SK-N-SH (cell line): ENCODE measurements around the gene CYP11A1.

Experiments used
- CHD2 ChIP-seq: fragments of 150-350 bp; IDR thresholded peaks from 2 replicates; pipeline ENCODE4 v1.6.1; 2018; ENCODE audit warnings: low read length; ENCODE audit not compliant: partially characterized antibody
- CTCF ChIP-seq: fragments of 200-600 bp; sonication (generic); IDR thresholded peaks from 2 replicates; pipeline ENCODE4 v1.6.1; 2017; ENCODE audit warnings: antibody characterized with exemption, mild to moderate bottlenecking, moderate library complexity
- POLR2AphosphoS5 ChIP-seq: IDR thresholded peaks from 2 replicates; pipeline ENCODE4 v1.6.1; 2012; ENCODE audit warnings: low read depth, low read length
- RAD21 ChIP-seq: IDR thresholded peaks from 2 replicates; pipeline ENCODE4 v1.6.1; 2012; ENCODE audit warnings: mild to moderate bottlenecking, low read length
- SIN3A ChIP-seq: IDR thresholded peaks from 2 replicates; pipeline ENCODE4 v1.6.1; 2012; ENCODE audit warnings: low read depth, mild to moderate bottlenecking, low read length, moderate library complexity, borderline replicate concordance
- SMC3 ChIP-seq: IDR thresholded peaks from 2 replicates; pipeline ENCODE4 v1.6.1; 2012; ENCODE audit warnings: low read depth, low read length, improper control_type of control experiment
- TAF1 ChIP-seq: IDR thresholded peaks from 2 replicates; pipeline ENCODE4 v1.6.1; 2012; ENCODE audit warnings: low read depth, mild to moderate bottlenecking, low read length, moderate library complexity, borderline replicate concordance

DNA sequence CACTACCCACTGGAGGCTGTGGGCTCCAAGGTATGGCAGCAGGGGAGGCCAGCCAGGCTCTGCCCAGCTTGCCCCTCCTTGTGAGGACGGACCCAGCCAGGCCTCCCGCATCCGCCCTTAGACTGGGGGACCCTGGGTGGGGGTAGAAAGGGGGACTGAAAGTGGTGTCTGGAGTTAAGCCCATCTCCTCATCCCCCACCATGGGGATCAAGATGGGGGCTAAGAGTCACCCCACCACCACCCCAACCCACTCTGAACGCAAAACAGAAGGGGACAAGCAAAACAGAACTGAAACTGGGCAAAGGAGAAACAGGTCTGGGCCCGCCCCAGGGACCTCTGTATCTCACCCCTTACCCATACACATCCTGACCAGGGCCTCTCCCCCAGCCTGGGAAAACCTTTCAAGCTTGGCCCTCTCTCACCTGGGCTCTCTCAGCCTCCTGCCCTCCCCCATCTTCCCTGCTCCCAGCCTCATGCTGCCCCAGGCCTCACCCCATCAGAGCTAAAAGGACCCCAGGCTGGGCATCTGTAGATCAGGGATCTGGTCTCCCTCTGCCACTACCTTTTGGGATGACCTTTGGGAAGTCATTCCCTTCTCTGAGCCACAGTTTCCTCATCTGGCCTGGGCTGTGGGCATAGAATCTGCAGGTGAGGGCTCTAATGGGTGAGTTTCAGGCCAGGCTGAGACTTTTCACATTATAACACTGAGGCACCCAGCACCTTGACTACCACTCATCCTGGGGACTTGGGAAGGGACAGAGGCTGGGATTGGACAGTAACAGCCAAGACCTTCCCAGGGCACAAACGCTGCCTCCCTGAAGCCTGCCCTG, 30.0 kb upstream of the CYP11A1 start:
- no peak for TF ChIP-seq SIN3A
- TF ChIP-seq CTCF, result no peak
- no peak for TF ChIP-seq POLR2AphosphoS5
- no peak for TF ChIP-seq RAD21
- no peak for TF ChIP-seq TAF1
- no peak for TF ChIP-seq CHD2
- TF ChIP-seq SMC3, result no peak
